PC-9 (cell line): ENCODE results near the gene RASD2. TPM values are rescaled to one million over a fixed set of nuclear protein-coding genes. Genes with fewer than 3 reads are reported as not detected.

Experiments used
- BruUV-seq: library from RNA; stranded (reverse); fragments of 400-500 nt; replicated peaks from 2 replicates; lab custom pipeline; 2021; lab: Mats Ljungman, UMichigan
- CTCF ChIA-PET: fragments of 300-600 bp; sonication (Branson Sonifier 250); formaldehyde crosslinking; loops from one replicate; lab custom pipeline; 2022; ENCODE audit warnings: antibody characterized with exemption; lab: Charles Lee
- POLR2A ChIA-PET: fragments of 300-600 bp; sonication (Branson Sonifier 250); formaldehyde crosslinking; loops from one replicate; lab custom pipeline; 2022; ENCODE audit warnings: antibody characterized with exemption; ENCODE audit not compliant: unreplicated experiment; lab: Charles Lee
- DNase-seq, 2 experiments: peaks; one replicate each; pipeline versions ENCODE4 v3.0.0 to v3.0.0-alpha.2; 2015 to 2022; ENCODE audit warnings: mixed read lengths in 1 of 2
- H2AFZ ChIP-seq: fragments of 200-600 bp; sonication (generic); 2 replicates; pipeline ENCODE4 v1.8.1; 2017; ENCODE audit warnings: antibody characterized with exemption
- H3F3A ChIP-seq: fragments of 200-600 bp; sonication (generic); 2 replicates; pipeline ENCODE4 v1.8.1; 2017; ENCODE audit warnings: antibody characterized with exemption, mild to moderate bottlenecking, low read depth; ENCODE audit not compliant: insufficient read depth
- H3K27ac ChIP-seq: fragments of 200-600 bp; sonication (generic); 2 replicates; pipeline ENCODE4 v1.6.1; 2016; ENCODE audit warnings: mixed run types
- H3K27me3 ChIP-seq: fragments of 200-600 bp; sonication (generic); 2 replicates; pipeline ENCODE4 v1.6.1; 2016; ENCODE audit warnings: low read depth, mixed run types; ENCODE audit not compliant: insufficient read depth
- H3K36me3 ChIP-seq: fragments of 200-600 bp; sonication (generic); 2 replicates; pipeline ENCODE4 v1.6.1; 2016; ENCODE audit warnings: low read depth, mixed run types
- H3K4me1 ChIP-seq: fragments of 200-600 bp; sonication (generic); replicated peaks from 2 replicates; pipeline ENCODE4 v1.6.1; 2016; ENCODE audit warnings: mixed run types; ENCODE audit not compliant: insufficient read depth
- H3K4me2 ChIP-seq: fragments of 200-600 bp; sonication (generic); 2 replicates; pipeline ENCODE4 v1.6.1; 2017; ENCODE audit warnings: mixed run types
- H3K4me3 ChIP-seq: fragments of 200-600 bp; sonication (generic); 2 replicates; pipeline ENCODE4 v1.6.1; 2016; ENCODE audit warnings: mixed run types
- H3K79me2 ChIP-seq: fragments of 200-600 bp; sonication (generic); 2 replicates; pipeline ENCODE4 v1.6.1; 2017; ENCODE audit warnings: low read depth, mixed run types
- H3K9me2 ChIP-seq: fragments of 200-600 bp; sonication (generic); 2 replicates; pipeline ENCODE4 v1.8.1; 2017; ENCODE audit warnings: mild to moderate bottlenecking; ENCODE audit not compliant: insufficient read depth
- H3K9me3 ChIP-seq: fragments of 200-600 bp; sonication (generic); 2 replicates; pipeline ENCODE4 v1.8.1; 2016; ENCODE audit warnings: low read depth; ENCODE audit not compliant: insufficient read depth
- H4K20me1 ChIP-seq: fragments of 200-600 bp; sonication (generic); 2 replicates; pipeline ENCODE4 v1.8.1; 2017; ENCODE audit not compliant: insufficient read depth
- CTCF ChIP-seq: fragments of 200-600 bp; sonication (generic); conservative IDR thresholded peaks from 2 replicates; pipeline ENCODE4 v1.6.1; 2017; ENCODE audit warnings: mixed run types, antibody characterized with exemption, mild to moderate bottlenecking, moderate library complexity
- EZH2 ChIP-seq: fragments of 200-600 bp; sonication (generic); IDR thresholded peaks from 2 replicates; pipeline ENCODE4 v1.8.0; 2017; ENCODE audit warnings: antibody characterized with exemption, low read depth
- intact Hi-C: fragments of 100-400 bp; cut with micrococcal nuclease; formaldehyde crosslinking; loops from one replicate; pipeline ENCODE4 v1.10.0; 2022; ENCODE audit not compliant: unreplicated experiment
- total RNA-seq: library from RNA; stranded (reverse); gene quantifications from 2 replicates; pipeline ENCODE4 v1.2.3, GENCODE V29; 2021

RASD2 gene
- total RNA-seq, 1 experiment from 2014 or later = 0.70 TPM

DNA sequence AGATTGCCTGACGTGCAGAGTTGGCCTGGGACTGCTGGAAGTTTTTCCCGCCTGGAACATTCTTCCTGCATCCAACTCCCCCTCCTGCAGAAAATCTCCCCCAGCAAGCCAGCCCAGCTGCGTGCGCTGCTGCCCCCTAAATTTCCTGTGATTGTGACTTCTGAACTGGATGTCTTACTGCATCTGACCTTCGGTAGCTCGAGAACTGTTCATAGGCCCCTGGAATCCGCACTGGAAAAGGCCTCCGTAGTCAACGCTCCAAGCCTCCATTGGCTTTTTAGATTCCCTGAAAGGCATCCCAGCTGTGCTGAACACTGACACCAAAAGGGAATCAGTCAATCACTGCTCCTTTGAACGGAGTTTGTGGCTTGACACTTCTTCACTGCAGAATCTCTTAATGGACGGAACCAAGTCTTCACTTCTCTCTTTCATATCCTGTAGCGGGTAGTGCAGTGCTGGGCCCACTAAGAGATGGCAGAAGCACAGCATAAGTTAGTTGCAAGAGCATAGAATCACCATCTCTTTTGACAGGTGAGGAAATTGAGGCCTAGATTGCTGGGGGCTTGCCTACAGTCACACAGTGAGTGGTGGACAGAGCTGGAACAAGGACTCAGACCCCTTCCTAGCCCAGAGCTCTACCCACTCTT lies 14.2 kb upstream of the RASD2 start:
- Histone ChIP-seq H3K9me2 (no peaks in the 10 kb centered on the region), H3F3A (0 out of 2 replicates have a peak, but pooled peaks cover 3% of the 10 kb centered on the region), H3K27me3 (no peaks in the 10 kb centered on the region), H4K20me1 (no peaks in the 10 kb centered on the region), H3K36me3 (no peaks in the 10 kb centered on the region), H2AFZ (no peak overlapping the region), H3K4me1 (no peaks in the 10 kb centered on the region), H3K9me3 (no peaks in the 10 kb centered on the region), H3K4me3 (no peak overlapping the region), H3K27ac (no peak overlapping the region), H3K79me2 (no peaks in the 10 kb centered on the region), H3K4me2 (no peak overlapping the region)
- intact Hi-C loops = no loop called here
- BruUV-seq = no TSS peak
- TF ChIP-seq EZH2 = no peak
- ChIA-PET POLR2A (no interaction called here), CTCF (interaction anchor here (0.6 kb wide), 1 partner anchor 14 kb away, joined by 7 read pairs; no protein-coding TSS in a partner anchor)
- DNase-seq = no peak

DNA sequence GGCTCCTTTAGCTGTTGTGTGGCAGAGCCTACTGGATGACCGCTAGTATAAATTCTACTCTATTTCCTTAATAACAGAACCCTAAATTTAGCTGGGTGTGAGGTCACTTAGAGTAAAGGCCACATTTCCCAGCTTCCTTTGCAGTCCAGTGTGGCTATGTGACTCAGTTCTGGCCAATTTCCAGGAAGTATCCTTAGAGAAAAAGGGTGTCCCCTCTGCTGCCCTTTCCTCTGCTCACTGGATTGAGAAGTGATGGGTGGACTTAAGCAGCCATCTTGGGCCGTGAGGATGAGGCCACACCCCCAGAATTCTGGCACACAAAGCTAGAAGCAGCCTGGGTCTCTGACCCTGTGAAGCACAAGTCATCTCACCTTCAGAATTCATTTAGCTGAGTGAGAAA lies 11.7 kb upstream of the RASD2 start:
- no peaks in the 10 kb centered on the region for H3K27me3 ChIP-seq
- BruUV-seq = no TSS peak
- no peaks in the 10 kb centered on the region for H3K4me1 ChIP-seq
- POLR2A ChIA-PET = no interaction called here
- H3K9me2 ChIP-seq = no peaks in the 10 kb centered on the region
- no peak overlapping the region for H3K4me3 ChIP-seq
- no peak overlapping the region for H2AFZ ChIP-seq
- H3K4me2 ChIP-seq = no peak overlapping the region
- intact Hi-C loops = no loop called here
- H4K20me1 ChIP-seq = no peaks in the 10 kb centered on the region
- CTCF ChIA-PET = no interaction called here
- no peaks in the 10 kb centered on the region for H3K9me3 ChIP-seq
- H3K36me3 ChIP-seq = no peaks in the 10 kb centered on the region
- H3F3A ChIP-seq = no peaks in the 10 kb centered on the region
- no peak for DNase-seq
- H3K27ac ChIP-seq = no peak overlapping the region
- TF ChIP-seq CTCF (no peak), EZH2 (no peak)
- H3K79me2 ChIP-seq = no peaks in the 10 kb centered on the region

- no peaks in the 10 kb centered on the region for H4K20me1 ChIP-seq
- no peaks in the 10 kb centered on the region for H3K27me3 ChIP-seq
- POLR2A ChIA-PET = no interaction called here
- DNase-seq = no peak
- H3K4me2 ChIP-seq = no peak overlapping the region
- no peaks in the 10 kb centered on the region for H3K79me2 ChIP-seq
- H3K4me1 ChIP-seq = peaks cover 5% of the 10 kb centered on the region
- H3K9me2 ChIP-seq = no peaks in the 10 kb centered on the region
- CTCF ChIA-PET = no interaction called here
- no peaks in the 10 kb centered on the region for H3K36me3 ChIP-seq
- H2AFZ ChIP-seq = no peak overlapping the region
- no peak overlapping the region for H3K27ac ChIP-seq
- TF ChIP-seq EZH2 = no peak
- no peak for TF ChIP-seq CTCF
- BruUV-seq = no TSS peak
- H3K4me3 ChIP-seq = no peak overlapping the region
- no peaks in the 10 kb centered on the region for H3K9me3 ChIP-seq
- peaks cover 5% of the 10 kb centered on the region for H3F3A ChIP-seq
- intact Hi-C loops = no loop called here
Measured at GRCh38 chr22:35530700-35531099, 9.9 kb upstream of the RASD2 start.

DNA sequence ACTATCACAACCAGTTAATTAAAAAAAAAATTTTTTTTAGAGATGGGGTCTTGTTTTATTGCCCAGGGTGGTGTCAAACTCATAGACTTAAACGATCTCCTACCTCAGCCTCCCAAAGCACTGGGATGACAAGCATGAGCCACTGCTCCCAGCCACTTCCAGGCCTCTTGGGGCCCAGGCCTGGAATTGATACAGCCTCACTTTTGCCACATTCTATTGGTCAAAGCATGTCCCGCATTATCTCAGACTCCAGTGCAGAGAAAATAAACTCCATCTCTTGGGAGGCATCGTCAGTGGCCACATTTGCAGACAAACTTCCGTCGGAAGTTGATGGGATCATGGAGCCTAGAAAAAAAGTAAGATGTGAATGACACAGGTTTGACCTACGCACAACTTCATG lies 9.4 kb upstream of the RASD2 start:
- Histone ChIP-seq H2AFZ (no peak overlapping the region), H3K4me2 (no peak overlapping the region), H4K20me1 (no peaks in the 10 kb centered on the region), H3K36me3 (no peaks in the 10 kb centered on the region), H3K27ac (no peak overlapping the region), H3K27me3 (no peaks in the 10 kb centered on the region), H3K4me3 (no peak overlapping the region), H3F3A (peaks cover 9% of the 10 kb centered on the region), H3K9me3 (no peaks in the 10 kb centered on the region), H3K9me2 (no peaks in the 10 kb centered on the region), H3K4me1 (peaks cover 10% of the 10 kb centered on the region), H3K79me2 (no peaks in the 10 kb centered on the region)
- intact Hi-C loops = no loop called here
- TF ChIP-seq EZH2 = no peak
- no peak for TF ChIP-seq CTCF
- ChIA-PET CTCF (no interaction called here), POLR2A (no interaction called here)
- BruUV-seq = no TSS peak
- DNase-seq = no peak
